Measurements from ENCODE around the gene IRX2. TPM values are rescaled to one million over a fixed set of nuclear protein-coding genes. Genes with fewer than 3 reads are reported as not detected.

The IRX2 gene
- total RNA-seq, 4 donors from 2014 or later, result 2.2 to 4.3 (median 3.2) TPM

- TF ChIP-seq CTCF (IDR thresholded peaks at IDR 0.05; ENCODE audit: low read depth), result no peak
Measured at GRCh38 chr5:2755681-2756171, 4.2 kb upstream of the IRX2 start.

- TF ChIP-seq CTCF (IDR thresholded peaks at IDR 0.05; ENCODE audit: low read depth), result no peak
Measured at GRCh38 chr5:2755076-2755680, 3.7 kb upstream of the IRX2 start.

DNA sequence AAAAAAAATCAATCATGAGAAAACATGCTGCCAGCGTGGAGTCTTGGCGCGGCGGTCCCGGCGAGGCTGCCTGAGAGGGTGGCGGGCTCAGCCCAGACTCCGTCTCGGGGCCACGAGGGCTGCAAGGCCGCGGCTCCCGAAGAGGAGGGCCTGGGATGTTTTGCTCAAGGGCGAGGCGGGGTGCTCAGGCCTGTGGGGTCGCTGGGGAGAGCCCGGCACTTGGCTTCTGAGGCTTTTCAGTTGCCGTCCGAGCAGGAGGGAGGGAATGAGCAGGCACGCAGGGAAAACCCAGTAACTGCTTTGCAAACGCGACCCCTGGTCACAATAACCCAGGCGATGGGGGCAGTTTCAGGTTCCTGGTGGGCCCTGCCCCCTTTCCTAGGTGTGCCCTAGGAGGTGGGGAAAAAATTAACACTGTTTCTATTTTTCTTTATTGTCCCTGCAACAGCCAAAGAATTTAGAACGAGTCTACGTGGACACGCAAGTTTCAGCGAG lies 3.2 kb upstream of the IRX2 start:
- TF ChIP-seq CTCF (IDR thresholded peaks at IDR 0.05; ENCODE audit: low read depth), result no peak

DNA sequence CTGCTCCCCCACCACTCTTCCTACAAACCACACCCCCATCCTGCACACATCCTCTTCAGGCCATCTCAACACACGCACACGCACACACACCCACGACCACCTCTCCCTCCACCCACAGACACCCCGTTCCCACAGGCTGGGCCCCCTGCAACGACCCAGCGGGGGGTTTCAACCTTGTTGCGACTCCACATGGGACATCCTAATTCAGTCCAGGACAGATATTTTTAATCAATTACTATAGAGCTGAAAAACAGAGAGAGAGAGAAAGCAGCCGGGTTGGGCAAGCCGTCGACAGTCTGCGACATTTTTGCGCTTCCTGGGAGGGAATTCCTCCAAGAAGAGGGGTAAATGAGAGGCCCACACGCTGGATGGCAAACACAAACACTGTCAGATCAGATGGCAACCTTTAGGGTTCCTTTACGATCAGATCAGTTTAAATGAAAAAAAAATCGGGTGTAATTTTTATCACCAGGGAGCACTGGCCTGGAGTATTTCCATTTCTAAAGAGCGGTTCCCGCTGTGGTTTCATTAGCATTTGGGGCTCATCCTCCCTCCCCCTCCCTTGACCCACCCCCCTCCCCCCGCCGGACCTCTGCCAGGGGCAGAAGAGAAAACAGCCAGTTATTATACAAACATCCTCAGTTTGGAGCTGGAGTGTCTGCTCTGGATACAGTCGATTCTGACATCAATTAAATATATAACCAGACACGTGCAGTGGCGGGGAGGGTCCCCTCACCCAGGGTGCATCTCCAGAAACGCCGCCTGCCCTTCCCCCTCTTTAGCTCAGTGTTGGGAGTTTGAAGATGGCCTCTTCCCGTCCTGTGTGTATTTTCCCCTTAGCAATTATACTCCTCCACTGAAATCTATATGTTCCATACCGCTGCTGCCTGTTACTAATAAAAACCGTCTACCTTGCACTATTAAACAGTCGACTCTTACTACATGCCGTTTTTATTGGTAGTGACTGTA lies 2.3 kb upstream of the IRX2 start:
- no peak for TF ChIP-seq CTCF (IDR thresholded peaks at IDR 0.05; ENCODE audit: low read depth)

DNA sequence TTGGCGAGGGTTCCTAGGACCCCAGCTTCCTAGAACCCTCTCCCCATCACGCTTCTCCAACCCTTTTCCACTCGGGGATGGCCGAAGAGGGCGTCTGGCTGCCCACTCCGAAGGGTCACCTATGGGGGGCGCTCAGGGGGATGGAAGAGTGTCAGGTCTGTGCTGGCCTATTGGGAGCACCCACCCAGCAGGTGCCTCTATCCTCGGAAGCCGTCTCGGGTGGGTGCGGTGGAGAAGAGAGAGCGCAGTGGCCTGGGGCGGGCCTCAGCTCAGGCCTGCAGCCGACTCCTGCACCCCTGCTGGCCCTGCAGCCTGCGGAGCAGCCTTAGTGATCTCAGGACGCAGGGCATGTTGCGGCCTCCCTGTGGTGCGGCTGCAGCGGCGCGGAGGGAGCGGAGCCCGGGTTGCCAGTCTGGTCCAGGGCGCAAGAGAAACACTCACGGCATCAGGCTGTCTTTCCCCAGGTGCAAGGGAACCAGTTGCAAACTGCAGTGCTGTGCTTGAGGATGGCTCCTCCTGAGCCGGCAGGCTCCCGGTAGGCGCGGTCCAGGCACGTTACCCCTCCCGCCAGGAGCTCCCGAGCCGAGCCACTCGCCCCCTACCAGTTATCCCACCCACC lies 1.5 kb upstream of the IRX2 start:
- no peak for TF ChIP-seq CTCF (IDR thresholded peaks at IDR 0.05; ENCODE audit: low read depth)

DNA sequence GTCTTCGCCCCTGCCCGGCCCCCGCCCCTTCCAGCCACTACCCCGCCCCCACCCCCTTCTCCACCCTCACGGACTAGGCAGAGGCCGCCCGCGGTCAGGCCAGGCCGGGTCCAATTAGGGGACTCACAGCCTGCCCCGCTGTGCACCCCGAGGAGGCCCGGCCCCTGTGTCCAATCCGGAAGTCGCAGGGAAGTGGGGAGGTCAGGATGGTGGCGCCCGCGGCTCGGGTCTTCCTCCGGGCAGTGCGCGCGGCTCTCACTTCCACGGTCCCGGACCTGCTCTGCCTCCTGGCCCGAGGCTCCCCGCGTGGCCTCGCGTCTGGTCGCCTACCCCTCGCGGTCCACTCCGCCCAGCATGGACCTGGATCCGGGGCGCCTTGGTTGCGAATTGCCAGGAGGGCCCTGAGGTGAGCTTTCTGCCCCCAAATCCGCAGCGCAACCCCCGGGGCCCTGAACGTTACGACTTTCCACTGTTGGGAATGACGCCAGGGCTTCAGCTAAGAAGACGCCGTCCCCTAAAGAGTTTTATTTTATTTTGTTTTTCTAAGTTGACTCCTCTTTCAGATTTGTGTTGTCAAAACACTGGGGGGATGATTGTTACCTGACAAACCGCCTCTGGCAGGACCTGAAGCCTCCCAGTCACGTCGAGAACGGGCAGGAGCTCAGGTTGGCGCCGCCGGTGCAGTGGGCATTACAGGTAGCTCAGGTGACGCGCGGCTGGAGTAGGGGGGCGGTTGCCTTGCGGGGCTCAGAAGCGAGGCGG lies 763 bp upstream of the IRX2 start:
- no peak for TF ChIP-seq CTCF (IDR thresholded peaks at IDR 0.05; ENCODE audit: low read depth)

Data from subcutaneous adipose tissue (tissue), 4 donors.